Fibroblast of peridontal ligament (primary cell): Measurements from ENCODE around the gene GABBR2.
A peak's percentile ranks its signal among the peaks of the same experiment; 100 is the strongest.

Experiments
- DNase-seq: peaks from one replicate; pipeline ENCODE4 v3.0.0-alpha.2; 2010; ENCODE audit errors: extremely low read depth

The GABBR2 gene

GRCh38 chr9:98545021-98545420 lies 163.7 kb downstream of the GABBR2 start:
- no peak for DNase-seq

- no peak for DNase-seq
Measured at GRCh38 chr9:98541684-98542230, 167.0 kb downstream of the GABBR2 start.

- no peak for DNase-seq
Measured at GRCh38 chr9:98540476-98540875, 168.3 kb downstream of the GABBR2 start.

- DNase-seq: no peak
Measured at GRCh38 chr9:98539954-98540353, 168.8 kb downstream of the GABBR2 start.

- DNase-seq: peak; percentile 6
Measured at GRCh38 chr9:98538626-98539031, 170.1 kb downstream of the GABBR2 start.

- DNase-seq: no peak
Measured at GRCh38 chr9:98538203-98538602, 170.5 kb downstream of the GABBR2 start.

GRCh38 chr9:98536542-98537173 lies 172.1 kb downstream of the GABBR2 start:
- no peak for DNase-seq

- no peak for DNase-seq
Measured at GRCh38 chr9:98533866-98534265, 174.9 kb downstream of the GABBR2 start.

GRCh38 chr9:98533132-98533531 lies 175.6 kb downstream of the GABBR2 start:
- no peak for DNase-seq

GRCh38 chr9:98532574-98532973 lies 176.2 kb downstream of the GABBR2 start:
- DNase-seq: no peak

- no peak for DNase-seq
Measured at GRCh38 chr9:98532147-98532546, 176.6 kb downstream of the GABBR2 start.

GRCh38 chr9:98530806-98531386 lies 177.8 kb downstream of the GABBR2 start:
- DNase-seq: no peak

GRCh38 chr9:98530275-98530674 lies 178.5 kb downstream of the GABBR2 start:
- DNase-seq: no peak

- no peak for DNase-seq
Measured at GRCh38 chr9:98529841-98530240, 178.9 kb downstream of the GABBR2 start.

- peak; percentile 3 for DNase-seq
Measured at GRCh38 chr9:98523231-98523901, 185.4 kb downstream of the GABBR2 start.

- DNase-seq: no peak
Measured at GRCh38 chr9:98522487-98522886, 186.2 kb downstream of the GABBR2 start.

GRCh38 chr9:98521141-98521540 lies 187.6 kb downstream of the GABBR2 start:
- peak; percentile 19 for DNase-seq

GRCh38 chr9:98520221-98520960 lies 188.3 kb downstream of the GABBR2 start:
- DNase-seq: peak; percentile 18

GRCh38 chr9:98519641-98520040 lies 189.1 kb downstream of the GABBR2 start:
- DNase-seq: no peak

GRCh38 chr9:98518556-98518955 lies 190.2 kb downstream of the GABBR2 start:
- DNase-seq: no peak

- no peak for DNase-seq
Measured at GRCh38 chr9:98517761-98518160, 191.0 kb downstream of the GABBR2 start.

- DNase-seq: no peak
Measured at GRCh38 chr9:98516897-98517503, 191.7 kb downstream of the GABBR2 start.
